Stomach (tissue), 4 donors: ENCODE measurements around the gene CNEP1R1.

Experiments used
- EP300 ChIP-seq: sonication (generic); formaldehyde crosslinking; IDR thresholded peaks from one replicate; pipeline ENCODE4 v1.6.1; 2017; ENCODE audit warnings: antibody characterized with exemption
- POLR2A ChIP-seq, 4 donors: fragments of 450-650 bp; IDR thresholded peaks; one replicate each; pipeline ENCODE4 v1.6.1; 2016; ENCODE audit warnings: antibody characterized with exemption in 4 of 4, control low read depth in 2 of 4, mild to moderate bottlenecking in 1 of 4, moderate library complexity in 1 of 4
- POLR2AphosphoS5 ChIP-seq, 3 donors: sonication (generic); formaldehyde crosslinking; IDR thresholded peaks; one replicate each; pipeline ENCODE4 v1.6.1; 2016; ENCODE audit warnings: antibody characterized with exemption in 3 of 3
- TF ChIP-seq, protein P1 (sequence below), 7 experiments: fragments of 450-650 bp in 4 of 7; fragments of 200-600 bp in 3 of 7; sonication (generic) in 3 of 7; IDR thresholded peaks; one replicate each; pipeline ENCODE4 v1.5.1; 2016 to 2019; ENCODE audit warnings: antibody characterized with exemption in 7 of 7, control low read depth in 2 of 7, mild to moderate bottlenecking in 1 of 7

DNA sequence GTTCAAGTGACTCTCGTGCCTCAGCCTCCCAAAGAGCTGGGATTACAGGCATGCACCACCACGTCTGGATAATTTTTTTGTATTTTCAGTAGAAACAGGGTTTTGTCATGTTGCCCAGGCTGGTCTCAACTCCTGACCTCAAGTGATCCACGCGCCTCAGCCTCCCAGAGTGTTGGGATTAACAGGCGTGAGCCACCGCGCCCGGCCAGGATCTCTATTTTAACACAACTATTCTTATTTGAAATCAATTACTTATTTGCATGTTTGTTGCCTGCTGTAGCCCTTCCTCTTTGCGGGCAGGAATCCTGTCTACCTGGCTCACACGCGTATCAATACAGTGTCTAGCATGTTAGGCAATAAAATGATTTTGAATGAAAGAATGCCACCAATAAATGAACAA, 818 bp upstream of the CNEP1R1 start:
- TF ChIP-seq, protein P1, sequence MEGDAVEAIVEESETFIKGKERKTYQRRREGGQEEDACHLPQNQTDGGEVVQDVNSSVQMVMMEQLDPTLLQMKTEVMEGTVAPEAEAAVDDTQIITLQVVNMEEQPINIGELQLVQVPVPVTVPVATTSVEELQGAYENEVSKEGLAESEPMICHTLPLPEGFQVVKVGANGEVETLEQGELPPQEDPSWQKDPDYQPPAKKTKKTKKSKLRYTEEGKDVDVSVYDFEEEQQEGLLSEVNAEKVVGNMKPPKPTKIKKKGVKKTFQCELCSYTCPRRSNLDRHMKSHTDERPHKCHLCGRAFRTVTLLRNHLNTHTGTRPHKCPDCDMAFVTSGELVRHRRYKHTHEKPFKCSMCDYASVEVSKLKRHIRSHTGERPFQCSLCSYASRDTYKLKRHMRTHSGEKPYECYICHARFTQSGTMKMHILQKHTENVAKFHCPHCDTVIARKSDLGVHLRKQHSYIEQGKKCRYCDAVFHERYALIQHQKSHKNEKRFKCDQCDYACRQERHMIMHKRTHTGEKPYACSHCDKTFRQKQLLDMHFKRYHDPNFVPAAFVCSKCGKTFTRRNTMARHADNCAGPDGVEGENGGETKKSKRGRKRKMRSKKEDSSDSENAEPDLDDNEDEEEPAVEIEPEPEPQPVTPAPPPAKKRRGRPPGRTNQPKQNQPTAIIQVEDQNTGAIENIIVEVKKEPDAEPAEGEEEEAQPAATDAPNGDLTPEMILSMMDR (IDR thresholded peaks at IDR 0.05) = no peak
- TF ChIP-seq POLR2A (IDR thresholded peaks at IDR 0.05) (no peak), EP300 (no peak), POLR2AphosphoS5 (IDR thresholded peaks at IDR 0.05) (no peak)
